Loucy (cell line): ENCODE measurements around the gene FCGR2B.
"Not testable (repeated sequence)": the region's sequence is repeated elsewhere in the genome, so short reads cannot be mapped to it uniquely, and the experiment has no call there.

Experiments
- H2AFZ ChIP-seq: fragments of 200-600 bp; sonication (generic); 2 replicates; pipeline ENCODE4 v1.6.0; 2016; ENCODE audit warnings: antibody characterized with exemption, mild to moderate bottlenecking, low read length, moderate library complexity
- H3F3A ChIP-seq: fragments of 200-600 bp; 2 replicates; pipeline ENCODE4 v1.6.0; 2016; ENCODE audit warnings: antibody characterized with exemption, low read depth, mild to moderate bottlenecking
- H3K27me3 ChIP-seq: fragments of 200-600 bp; sonication (generic); 2 replicates; pipeline ENCODE4 v1.6.1; 2014; ENCODE audit warnings: low read length, mild to moderate bottlenecking; ENCODE audit not compliant: insufficient read depth, poor library complexity, severe bottlenecking
- H3K36me3 ChIP-seq: fragments of 200-600 bp; sonication (generic); 2 replicates; pipeline ENCODE4 v1.6.1; 2016; ENCODE audit warnings: low read length; ENCODE audit not compliant: insufficient read depth
- H3K4me1 ChIP-seq: fragments of 200-600 bp; sonication (generic); 2 replicates; pipeline ENCODE4 v1.5.1; 2014; ENCODE audit warnings: low read length, mild to moderate bottlenecking; ENCODE audit not compliant: insufficient read depth, poor library complexity, severe bottlenecking
- H3K4me2 ChIP-seq: fragments of 200-600 bp; sonication (generic); 2 replicates; pipeline ENCODE4 v1.6.0; 2014; ENCODE audit warnings: antibody characterized with exemption, low read length, low read depth, mild to moderate bottlenecking; ENCODE audit not compliant: poor library complexity, severe bottlenecking
- H3K4me3 ChIP-seq: fragments of 200-600 bp; sonication (generic); 2 replicates; pipeline ENCODE4 v1.5.1; 2014; ENCODE audit warnings: low read length, mild to moderate bottlenecking, mixed read lengths; ENCODE audit not compliant: poor library complexity, severe bottlenecking
- H3K79me2 ChIP-seq: fragments of 200-600 bp; sonication (generic); 2 replicates; pipeline ENCODE4 v1.6.1; 2014; ENCODE audit warnings: low read length; ENCODE audit not compliant: insufficient read depth
- H3K9ac ChIP-seq: fragments of 200-600 bp; sonication (generic); 2 replicates; pipeline ENCODE4 v1.6.0; 2014; ENCODE audit warnings: mild to moderate bottlenecking, low read depth, low read length, moderate library complexity; ENCODE audit not compliant: poor library complexity, severe bottlenecking
- H3K9me2 ChIP-seq: fragments of 200-600 bp; sonication (generic); replicated peaks from 2 replicates; pipeline ENCODE4 v1.6.1; 2016; ENCODE audit warnings: low read depth, low read length, mixed read lengths
- H3K9me3 ChIP-seq: fragments of 200-600 bp; sonication (generic); 2 replicates; pipeline ENCODE4 v1.6.1; 2014; ENCODE audit warnings: mild to moderate bottlenecking, antibody characterized with exemption, low read length, low read depth; ENCODE audit not compliant: insufficient read depth
- H4K20me1 ChIP-seq: fragments of 200-600 bp; sonication (generic); 2 replicates; pipeline ENCODE4 v1.6.0; 2014; ENCODE audit warnings: antibody characterized with exemption, low read length, mild to moderate bottlenecking; ENCODE audit not compliant: insufficient read depth, poor library complexity, severe bottlenecking
- CTCF ChIP-seq: fragments of 200-600 bp; sonication (generic); conservative IDR thresholded peaks from 2 replicates; pipeline ENCODE4 v1.5.1; 2014; ENCODE audit warnings: mild to moderate bottlenecking, antibody characterized with exemption, low read length
- EZH2phosphoT487 ChIP-seq: fragments of 200-600 bp; IDR thresholded peaks from 2 replicates; pipeline ENCODE4 v1.6.1; 2018; ENCODE audit warnings: antibody characterized with exemption, mild to moderate bottlenecking, moderate library complexity, borderline replicate concordance

FCGR2B gene

DNA sequence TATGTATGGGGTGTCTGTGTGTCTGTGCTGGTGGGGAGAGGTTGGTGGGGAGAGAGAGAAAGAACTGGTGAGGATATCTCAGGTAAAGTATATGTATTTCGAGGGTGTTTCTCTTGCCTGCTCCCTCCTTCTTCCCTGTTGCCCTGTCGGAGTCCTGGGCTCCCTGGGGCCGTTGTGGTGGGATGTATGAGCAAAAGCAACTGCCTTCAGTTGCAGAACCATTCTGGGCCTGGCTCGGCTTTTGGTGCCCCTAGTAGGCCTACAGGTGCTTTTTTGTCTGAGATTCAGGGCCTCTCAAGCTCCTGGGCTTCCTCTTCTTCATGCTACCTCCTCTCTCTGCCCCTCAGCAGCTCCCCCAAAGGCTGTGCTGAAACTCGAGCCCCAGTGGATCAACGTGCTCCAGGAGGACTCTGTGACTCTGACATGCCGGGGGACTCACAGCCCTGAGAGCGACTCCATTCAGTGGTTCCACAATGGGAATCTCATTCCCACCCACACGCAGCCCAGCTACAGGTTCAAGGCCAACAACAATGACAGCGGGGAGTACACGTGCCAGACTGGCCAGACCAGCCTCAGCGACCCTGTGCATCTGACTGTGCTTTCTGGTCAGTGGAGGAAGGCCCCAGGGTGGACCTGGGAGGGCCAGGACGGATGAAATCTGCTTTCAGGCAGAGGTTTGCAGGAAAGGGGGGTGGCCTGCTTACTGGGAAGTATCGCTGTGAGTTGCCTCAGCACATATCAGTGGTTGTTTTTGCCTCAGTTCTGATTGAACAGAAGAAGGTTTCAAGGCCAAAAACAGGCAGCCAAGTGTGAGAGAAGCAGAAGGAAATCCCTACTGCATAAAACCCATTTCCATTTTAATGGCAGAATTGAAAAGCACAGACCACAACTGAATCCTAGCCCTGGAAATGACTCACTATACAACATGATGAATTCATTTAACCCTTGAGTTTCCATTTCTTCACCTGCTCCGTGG lies 8.4 kb downstream of the FCGR2B start:
- not testable (repeated sequence) for H3K36me3 ChIP-seq, H3F3A ChIP-seq, H3K4me1 ChIP-seq, H3K79me2 ChIP-seq, H3K4me2 ChIP-seq, H3K9ac ChIP-seq, H3K9me2 ChIP-seq, H4K20me1 ChIP-seq, H3K4me3 ChIP-seq, H3K27me3 ChIP-seq, H3K9me3 ChIP-seq
- 0 out of 2 replicates have a peak overlapping the region, but pooled peaks have one; percentile 3 for H2AFZ ChIP-seq

DNA sequence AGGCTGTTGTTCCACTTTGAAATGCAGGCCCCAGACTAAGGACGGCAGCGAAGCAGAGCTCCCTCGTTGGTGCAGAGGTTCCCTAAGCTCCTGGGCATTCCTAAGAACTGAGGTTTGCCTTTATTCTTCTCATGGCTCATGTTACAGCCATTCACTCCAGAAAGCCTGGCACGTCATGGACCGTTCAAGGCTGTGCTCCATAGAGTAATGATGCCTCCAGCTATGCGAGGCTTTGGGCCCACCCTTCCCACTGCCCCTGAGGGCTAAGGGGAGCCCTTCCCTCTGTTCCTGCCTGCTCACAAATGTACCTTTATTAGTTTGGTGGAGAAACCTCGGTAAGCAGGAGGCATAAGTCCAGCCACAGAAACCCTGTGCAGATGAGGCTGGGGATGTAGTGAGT lies 10.5 kb downstream of the FCGR2B start:
- H3K36me3 ChIP-seq, H3K4me3 ChIP-seq, H3K27me3 ChIP-seq, H4K20me1 ChIP-seq, H3F3A ChIP-seq, H3K9me3 ChIP-seq, H3K9me2 ChIP-seq, H3K79me2 ChIP-seq, H3K9ac ChIP-seq, H3K4me2 ChIP-seq, H2AFZ ChIP-seq, H3K4me1 ChIP-seq: not testable (repeated sequence)

DNA sequence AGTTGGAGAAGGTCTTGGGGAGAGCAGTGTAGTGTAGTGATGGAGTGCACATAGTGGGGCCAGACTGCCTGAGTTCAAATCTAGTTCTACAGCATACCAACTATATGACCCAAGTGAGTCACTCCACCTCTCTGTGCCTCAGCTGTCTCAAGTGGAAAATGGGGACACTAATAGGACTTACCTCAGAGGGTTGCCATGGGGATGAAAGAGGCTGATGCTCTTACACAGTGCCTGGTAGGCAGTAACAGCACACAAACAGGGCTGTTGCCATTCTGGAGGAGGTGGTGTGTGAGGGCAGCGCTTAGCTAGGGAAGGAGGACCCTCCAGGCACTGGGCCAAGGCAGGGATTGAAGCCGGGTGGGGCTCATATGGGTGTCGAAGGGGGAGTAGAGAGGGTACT lies 11.5 kb downstream of the FCGR2B start:
- not testable (repeated sequence) for H3K4me3 ChIP-seq, H3K27me3 ChIP-seq, H3K9me3 ChIP-seq, H3K4me2 ChIP-seq, H2AFZ ChIP-seq, H3K36me3 ChIP-seq, H4K20me1 ChIP-seq, H3K9me2 ChIP-seq, H3K9ac ChIP-seq, H3K79me2 ChIP-seq, H3K4me1 ChIP-seq, H3F3A ChIP-seq

- H3K27me3 ChIP-seq, H3K4me3 ChIP-seq, H3K9me3 ChIP-seq, H3K9ac ChIP-seq, H2AFZ ChIP-seq, H3F3A ChIP-seq, H3K79me2 ChIP-seq, H3K9me2 ChIP-seq, H3K4me1 ChIP-seq, H3K36me3 ChIP-seq, H3K4me2 ChIP-seq, H4K20me1 ChIP-seq: not testable (repeated sequence)
Observed at GRCh38 chr1:161674908-161675307, 12.0 kb downstream of the FCGR2B start.

- Histone ChIP-seq H3K27me3 (no peaks in the 10 kb centered on the region), H3F3A (no peaks in the 10 kb centered on the region), H3K4me3 (no peak overlapping the region), H3K4me2 (no peak overlapping the region), H3K4me1 (peaks cover 4% of the 10 kb centered on the region), H3K79me2 (no peaks in the 10 kb centered on the region), H3K9me2 (no peaks in the 10 kb centered on the region), H3K36me3 (no peaks in the 10 kb centered on the region), H3K9ac (no peak overlapping the region), H3K9me3 (no peaks in the 10 kb centered on the region), H4K20me1 (no peaks in the 10 kb centered on the region), H2AFZ (no peak overlapping the region; the same call in 1 of the 2 replicates)
- no peak for TF ChIP-seq CTCF
- no peak for TF ChIP-seq EZH2phosphoT487
Observed at GRCh38 chr1:161676441-161676840, 13.5 kb downstream of the FCGR2B start.
